DMS114 treated with DMSO at 0.1 percent for 48 hours (cell line): ENCODE results near the gene MISP.

Source experiments
- DNase-seq: peaks from one replicate; lab custom pipeline; 2025; ENCODE audit not compliant: unreplicated experiment; lab: John Stamatoyannopoulos, UW

MISP gene

GRCh38 chr19:746956-747355, 4.0 kb upstream of the MISP start:
- DNase-seq = no peak

- DNase-seq = no peak
Measured at GRCh38 chr19:747432-748273, 3.3 kb upstream of the MISP start.

- no peak for DNase-seq
Measured at GRCh38 chr19:748274-748598, 2.7 kb upstream of the MISP start.

- no peak for DNase-seq
Measured at GRCh38 chr19:749811-750210, 1.1 kb upstream of the MISP start.

GRCh38 chr19:751501-752341, 809 bp downstream of the MISP start:
- DNase-seq = no peak

GRCh38 chr19:752652-753517, 2.0 kb downstream of the MISP start:
- DNase-seq = no peak

- no peak for DNase-seq
Measured at GRCh38 chr19:754530-754929, 3.6 kb downstream of the MISP start.

- DNase-seq = no peak
Measured at GRCh38 chr19:755063-755462, 4.2 kb downstream of the MISP start.

GRCh38 chr19:756236-756635, 5.3 kb downstream of the MISP start:
- DNase-seq = no peak

- DNase-seq = no peak
Measured at GRCh38 chr19:756821-757688, 6.1 kb downstream of the MISP start.

GRCh38 chr19:757811-758668, 7.1 kb downstream of the MISP start:
- DNase-seq = no peak

- DNase-seq = no peak
Measured at GRCh38 chr19:763181-763580, 12.3 kb downstream of the MISP start.

- DNase-seq = no peak
Measured at GRCh38 chr19:763869-764268, 13.0 kb downstream of the MISP start.

- DNase-seq = no peak
Measured at GRCh38 chr19:764301-764700, 13.4 kb downstream of the MISP start.

GRCh38 chr19:765179-765738, 14.3 kb downstream of the MISP start:
- DNase-seq = no peak

GRCh38 chr19:768424-768823, 17.5 kb downstream of the MISP start:
- DNase-seq = no peak

- no peak for DNase-seq
Measured at GRCh38 chr19:769616-770015, 18.7 kb downstream of the MISP start.

- DNase-seq = no peak
Measured at GRCh38 chr19:771332-771785, 20.4 kb downstream of the MISP start.

GRCh38 chr19:772063-772462, 21.2 kb downstream of the MISP start:
- no peak for DNase-seq
